PC-3 (cell line): ENCODE results near the gene TMED9.

Experiments used
- EZH2 ChIP-seq: fragments of 300-600 bp; sonication (generic); IDR thresholded peaks from one replicate; pipeline ENCODE4 v1.6.1; 2017; ENCODE audit warnings: antibody characterized with exemption, mild to moderate bottlenecking, low read length; ENCODE audit not compliant: unreplicated experiment
- EZH2phosphoT487 ChIP-seq: fragments of 300-600 bp; sonication (generic); IDR thresholded peaks from 2 replicates; pipeline ENCODE4 v1.6.1; 2018; ENCODE audit warnings: mild to moderate bottlenecking, antibody characterized with exemption, low read length, borderline replicate concordance
- TF ChIP-seq, protein P1 (sequence below): fragments of 300-600 bp; sonication (generic); conservative IDR thresholded peaks from 2 replicates; pipeline ENCODE4 v1.5.1; 2017; ENCODE audit warnings: antibody characterized with exemption, low read depth, mild to moderate bottlenecking, low read length

DNA sequence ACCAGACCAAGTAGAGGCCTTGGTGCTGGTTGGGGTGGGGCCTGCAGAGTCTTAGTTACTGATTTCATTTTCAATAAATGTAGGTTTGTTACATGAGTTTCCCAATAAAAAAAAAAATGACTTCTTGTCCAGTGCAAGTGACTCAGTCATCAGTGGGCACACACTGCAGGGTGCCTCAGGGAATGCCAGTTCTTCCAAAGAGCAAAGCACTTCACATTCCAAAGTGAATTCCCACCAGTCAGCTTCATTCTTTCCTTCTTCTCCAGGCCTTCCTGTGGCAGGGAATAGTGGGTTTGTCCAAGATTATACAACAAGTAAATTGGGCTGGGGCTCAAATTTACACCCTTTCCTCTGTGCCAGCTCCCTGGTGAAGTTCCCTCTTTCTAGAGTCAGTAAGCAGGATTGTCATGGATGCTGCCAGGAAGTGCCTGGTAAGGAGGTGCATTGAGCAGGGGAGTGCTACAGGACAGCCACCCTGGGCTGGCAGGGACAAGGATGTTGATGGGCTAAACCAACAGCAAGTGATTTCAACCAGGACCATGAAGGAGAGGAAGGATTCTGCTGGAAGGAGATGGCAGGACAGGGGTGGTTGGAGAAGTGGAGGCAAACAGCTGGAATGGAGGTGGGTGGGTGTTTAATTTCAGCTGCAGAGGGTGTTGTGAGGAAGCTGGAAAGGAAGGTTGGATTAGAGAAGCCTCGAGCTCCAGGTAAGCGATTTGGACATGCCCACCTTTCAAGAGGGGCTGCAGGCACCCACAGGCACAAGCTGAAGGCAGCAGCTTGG, 4.2 kb downstream of the TMED9 start:
- TF ChIP-seq, protein P1, sequence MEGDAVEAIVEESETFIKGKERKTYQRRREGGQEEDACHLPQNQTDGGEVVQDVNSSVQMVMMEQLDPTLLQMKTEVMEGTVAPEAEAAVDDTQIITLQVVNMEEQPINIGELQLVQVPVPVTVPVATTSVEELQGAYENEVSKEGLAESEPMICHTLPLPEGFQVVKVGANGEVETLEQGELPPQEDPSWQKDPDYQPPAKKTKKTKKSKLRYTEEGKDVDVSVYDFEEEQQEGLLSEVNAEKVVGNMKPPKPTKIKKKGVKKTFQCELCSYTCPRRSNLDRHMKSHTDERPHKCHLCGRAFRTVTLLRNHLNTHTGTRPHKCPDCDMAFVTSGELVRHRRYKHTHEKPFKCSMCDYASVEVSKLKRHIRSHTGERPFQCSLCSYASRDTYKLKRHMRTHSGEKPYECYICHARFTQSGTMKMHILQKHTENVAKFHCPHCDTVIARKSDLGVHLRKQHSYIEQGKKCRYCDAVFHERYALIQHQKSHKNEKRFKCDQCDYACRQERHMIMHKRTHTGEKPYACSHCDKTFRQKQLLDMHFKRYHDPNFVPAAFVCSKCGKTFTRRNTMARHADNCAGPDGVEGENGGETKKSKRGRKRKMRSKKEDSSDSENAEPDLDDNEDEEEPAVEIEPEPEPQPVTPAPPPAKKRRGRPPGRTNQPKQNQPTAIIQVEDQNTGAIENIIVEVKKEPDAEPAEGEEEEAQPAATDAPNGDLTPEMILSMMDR: no peak
- TF ChIP-seq EZH2 (no peak), EZH2phosphoT487 (no peak)
